Cardiac ventricle fibroblast (primary cell): ENCODE results near the gene ZFP30. TPM values are rescaled to one million over a fixed set of nuclear protein-coding genes. Genes with fewer than 3 reads are reported as not detected.

Source experiments
- total RNA-seq: library from RNA; depleted of rRNA; stranded (reverse); fragments of >200 nt; gene quantifications from 2 replicates; pipeline ENCODE4 v1.2.3, GENCODE V29; 2015

The ZFP30 gene
- 7.7 and 12.0 TPM in 2 replicates for total RNA-seq

DNA sequence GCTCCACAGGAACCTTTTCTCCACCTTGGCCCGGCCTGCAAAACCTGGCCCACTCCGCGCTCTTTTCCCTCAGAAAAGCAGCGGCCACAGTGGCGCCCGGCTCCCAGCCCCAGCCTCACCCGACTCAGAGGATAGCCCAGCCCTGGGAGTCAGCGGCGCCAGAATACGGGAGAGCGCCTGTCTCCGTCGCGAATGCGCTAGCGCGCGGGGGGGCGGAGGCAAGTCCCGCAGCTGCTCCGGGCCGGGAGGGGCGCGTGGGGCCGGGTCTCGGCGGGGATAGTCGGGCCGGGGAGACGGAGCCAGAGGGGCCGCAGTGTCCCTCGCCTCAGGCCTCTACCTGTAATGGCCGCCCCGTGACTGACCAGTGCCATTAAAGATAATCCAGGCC is at the start of gene ZFP30:
ZFP30 (minus strand) TSS at position 165 of the 388 bp plus-strand sequence. CDS start 7,643 bp downstream, outside the sequence.

DNA sequence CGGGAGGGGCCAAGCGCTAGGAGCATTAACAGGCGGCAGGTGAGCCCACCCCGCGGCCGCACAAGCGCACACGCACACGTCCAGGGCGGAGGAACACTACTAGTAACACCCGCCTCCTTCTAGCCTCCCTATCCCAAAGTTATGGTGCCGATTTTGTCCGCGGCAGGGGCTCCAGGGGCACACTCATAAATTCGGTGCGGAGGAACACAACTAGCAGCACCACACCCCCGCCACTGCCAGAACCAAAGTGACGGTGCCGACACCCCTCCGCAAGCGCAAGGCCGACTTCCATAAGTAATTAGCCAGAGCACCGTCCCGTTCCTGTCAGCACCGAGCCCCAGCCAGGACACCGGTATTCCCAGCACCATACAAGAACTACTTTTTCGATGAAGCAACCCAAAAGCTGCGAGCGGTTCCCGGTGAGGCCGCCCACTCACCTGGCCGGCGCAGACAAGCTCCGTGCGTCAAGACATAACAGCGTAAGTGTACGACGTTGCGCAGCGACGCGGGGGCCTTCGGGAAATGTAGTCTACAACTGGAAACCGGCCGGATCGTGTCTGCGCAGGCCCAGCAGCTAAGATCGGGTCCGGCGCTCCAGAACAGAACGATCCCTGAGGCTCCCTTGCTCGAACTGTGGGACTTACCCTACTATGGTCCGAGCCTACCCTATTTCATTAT is 60.8 kb downstream of the ZFP30 start, which contains the start of the genes ZNF540 and ZNF571:
ZNF540 (plus strand) TSS at position 573 of the 678 bp plus-strand sequence. CDS start 3,572 bp downstream, outside the sequence.
ZNF571 (minus strand) TSS at position 489 of the 678 bp plus-strand sequence. CDS start 8,116 bp downstream, outside the sequence.

Other genes starting within 250 kb of the ZFP30 start
- gene ZNF569, start 188.0 kb downstream of the ZFP30 start, total RNA-seq: 3.5 and 3.6 TPM in 2 replicates
- 6.1 TPM in 2 replicates for gene ZNF570, start 186.1 kb downstream of the ZFP30 start, total RNA-seq
- 1.1 and 1.8 TPM in 2 replicates for gene ZNF793, start 148.5 kb downstream of the ZFP30 start, total RNA-seq
- 2.2 and 3.6 TPM in 2 replicates for gene ZNF571, start 60.7 kb downstream of the ZFP30 start, total RNA-seq
- gene ZNF540, start 60.6 kb downstream of the ZFP30 start, total RNA-seq: 1.1 and 4.2 TPM in 2 replicates
- gene ZNF607, start 64.3 kb upstream of the ZFP30 start, total RNA-seq: 3.9 and 5.4 TPM in 2 replicates
- gene ZNF573, start 124.1 kb upstream of the ZFP30 start, total RNA-seq: 7.1 and 86.2 TPM in 2 replicates